ENCODE data around the gene OGA.

Gene OGA

GRCh38 chr10:101770331-101771215 is 47.7 kb downstream of the OGA start:
- Histone ChIP-seq H3K27me3 (peaks cover 99% of the 10 kb centered on the region), H3K4me1 (ENCODE audit: control insufficient read depth in 1 of 2, insufficient read depth in 1 of 2, low read depth in 1 of 2, low read length in 1 of 2) (no peaks in the 10 kb centered on the region), H3K4me3 (ENCODE audit: low read depth in 1 of 2, low read length in 1 of 2) (no peak overlapping the region), H3K9me3 (no peaks in the 10 kb centered on the region), H3K36me3 (no peaks in the 10 kb centered on the region), H3K27ac (no peak overlapping the region)
- TF ChIP-seq, protein P1, sequence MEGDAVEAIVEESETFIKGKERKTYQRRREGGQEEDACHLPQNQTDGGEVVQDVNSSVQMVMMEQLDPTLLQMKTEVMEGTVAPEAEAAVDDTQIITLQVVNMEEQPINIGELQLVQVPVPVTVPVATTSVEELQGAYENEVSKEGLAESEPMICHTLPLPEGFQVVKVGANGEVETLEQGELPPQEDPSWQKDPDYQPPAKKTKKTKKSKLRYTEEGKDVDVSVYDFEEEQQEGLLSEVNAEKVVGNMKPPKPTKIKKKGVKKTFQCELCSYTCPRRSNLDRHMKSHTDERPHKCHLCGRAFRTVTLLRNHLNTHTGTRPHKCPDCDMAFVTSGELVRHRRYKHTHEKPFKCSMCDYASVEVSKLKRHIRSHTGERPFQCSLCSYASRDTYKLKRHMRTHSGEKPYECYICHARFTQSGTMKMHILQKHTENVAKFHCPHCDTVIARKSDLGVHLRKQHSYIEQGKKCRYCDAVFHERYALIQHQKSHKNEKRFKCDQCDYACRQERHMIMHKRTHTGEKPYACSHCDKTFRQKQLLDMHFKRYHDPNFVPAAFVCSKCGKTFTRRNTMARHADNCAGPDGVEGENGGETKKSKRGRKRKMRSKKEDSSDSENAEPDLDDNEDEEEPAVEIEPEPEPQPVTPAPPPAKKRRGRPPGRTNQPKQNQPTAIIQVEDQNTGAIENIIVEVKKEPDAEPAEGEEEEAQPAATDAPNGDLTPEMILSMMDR (IDR thresholded peaks at IDR 0.05): no peak

DNA sequence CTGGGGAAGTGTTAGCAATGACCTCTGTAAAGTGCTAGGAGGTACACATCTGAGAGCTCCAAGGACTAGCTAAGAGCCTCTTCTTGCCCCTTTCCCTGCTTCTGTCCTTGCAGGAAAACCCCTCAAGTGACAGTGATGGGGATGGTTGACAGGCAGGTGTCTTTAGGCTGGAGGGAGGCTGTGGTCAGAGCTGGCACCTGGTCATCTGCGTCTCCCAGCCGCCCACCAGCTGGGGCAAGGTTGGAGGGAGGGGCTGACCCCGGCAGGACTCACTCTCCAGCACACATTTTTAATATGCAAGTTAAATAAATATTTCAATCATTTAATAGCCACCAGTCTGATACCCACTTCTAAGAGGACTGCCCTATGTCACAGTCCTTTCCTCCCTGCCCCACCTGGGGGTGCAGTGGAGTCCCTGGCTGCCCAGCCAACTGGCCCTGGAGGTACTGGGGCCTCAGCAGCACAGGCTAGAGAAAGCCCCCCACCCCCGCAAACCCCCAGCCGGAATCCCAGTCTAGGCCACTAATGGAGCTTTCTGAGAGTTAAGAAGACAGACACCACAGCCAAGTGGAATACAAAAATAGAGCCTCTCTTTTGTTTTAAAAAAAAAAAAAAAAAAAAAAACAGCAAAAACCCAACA is 48.6 kb downstream of the OGA start:
- no peaks in the 10 kb centered on the region for H3K4me1 ChIP-seq (ENCODE audit: control insufficient read depth in 1 of 2, insufficient read depth in 1 of 2, low read depth in 1 of 2, low read length in 1 of 2)
- H3K9me3 ChIP-seq: no peaks in the 10 kb centered on the region
- no peak overlapping the region for H3K27ac ChIP-seq
- TF ChIP-seq, protein P1 (IDR thresholded peaks at IDR 0.05): no peak
- no peaks in the 10 kb centered on the region for H3K36me3 ChIP-seq
- no peak overlapping the region for H3K4me3 ChIP-seq (ENCODE audit: low read depth in 1 of 2, low read length in 1 of 2)
- H3K27me3 ChIP-seq: peaks cover 99% of the 10 kb centered on the region

DNA sequence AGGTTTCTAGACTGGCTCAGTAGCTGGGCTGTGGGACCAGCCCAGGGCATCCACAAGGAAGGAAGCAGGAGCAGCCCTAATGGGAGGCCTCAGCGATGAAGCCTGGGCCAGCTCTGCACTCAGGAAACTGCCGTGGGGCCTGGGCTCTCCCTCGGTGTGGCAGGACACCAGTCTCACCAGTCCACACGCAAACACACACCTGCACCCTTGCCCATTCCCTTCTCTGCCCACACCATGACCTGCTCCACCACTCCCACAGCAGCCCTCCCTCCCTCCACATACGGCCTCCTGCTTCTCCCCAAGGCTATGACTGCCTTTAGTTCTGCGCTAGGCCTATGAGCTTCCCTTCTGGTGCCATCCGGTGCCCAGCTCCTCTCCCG is 49.5 kb downstream of the OGA start:
- no peak overlapping the region for H3K4me3 ChIP-seq (ENCODE audit: low read depth in 1 of 2, low read length in 1 of 2)
- no peaks in the 10 kb centered on the region for H3K36me3 ChIP-seq
- H3K27me3 ChIP-seq: peaks cover 97% of the 10 kb centered on the region
- H3K9me3 ChIP-seq: no peaks in the 10 kb centered on the region
- no peak overlapping the region for H3K27ac ChIP-seq
- H3K4me1 ChIP-seq (ENCODE audit: control insufficient read depth in 1 of 2, insufficient read depth in 1 of 2, low read depth in 1 of 2, low read length in 1 of 2): no peaks in the 10 kb centered on the region
- TF ChIP-seq, protein P1 (IDR thresholded peaks at IDR 0.05): no peak

- TF ChIP-seq, protein P1 (IDR thresholded peaks at IDR 0.05): no peak
- H3K4me3 ChIP-seq (ENCODE audit: low read depth in 1 of 2, low read length in 1 of 2): no peak overlapping the region
- no peaks in the 10 kb centered on the region for H3K4me1 ChIP-seq (ENCODE audit: control insufficient read depth in 1 of 2, insufficient read depth in 1 of 2, low read depth in 1 of 2, low read length in 1 of 2)
- peaks cover 97% of the 10 kb centered on the region for H3K27me3 ChIP-seq
- no peaks in the 10 kb centered on the region for H3K36me3 ChIP-seq
- H3K27ac ChIP-seq: no peak overlapping the region
- no peaks in the 10 kb centered on the region for H3K9me3 ChIP-seq
Observed at GRCh38 chr10:101767966-101768790, 50.1 kb downstream of the OGA start.

GRCh38 chr10:101767600-101767945 is 50.7 kb downstream of the OGA start:
- TF ChIP-seq, protein P1 (IDR thresholded peaks at IDR 0.05): no peak
- H3K9me3 ChIP-seq: no peaks in the 10 kb centered on the region
- no peaks in the 10 kb centered on the region for H3K36me3 ChIP-seq
- no peak overlapping the region for H3K27ac ChIP-seq
- no peak overlapping the region for H3K4me3 ChIP-seq (ENCODE audit: low read depth in 1 of 2, low read length in 1 of 2)
- no peaks in the 10 kb centered on the region for H3K4me1 ChIP-seq (ENCODE audit: control insufficient read depth in 1 of 2, insufficient read depth in 1 of 2, low read depth in 1 of 2, low read length in 1 of 2)
- H3K27me3 ChIP-seq: peaks cover 97% of the 10 kb centered on the region

All from neutrophil (primary cell).